Measurements from ENCODE around the gene PRRT1.

Gene PRRT1

GRCh38 chr6:32173051-32173727 lies 21.4 kb upstream of the PRRT1 start:
- DNase-seq: no peak

- DNase-seq: no peak
Measured at GRCh38 chr6:32171234-32171633, 19.5 kb upstream of the PRRT1 start.

- DNase-seq: no peak
Measured at GRCh38 chr6:32170294-32170693, 18.6 kb upstream of the PRRT1 start.

GRCh38 chr6:32168807-32169591 lies 17.3 kb upstream of the PRRT1 start:
- no peak for DNase-seq

- no peak for DNase-seq
Measured at GRCh38 chr6:32168350-32168749, 16.6 kb upstream of the PRRT1 start.

- no peak for DNase-seq
Measured at GRCh38 chr6:32167761-32168262, 16.1 kb upstream of the PRRT1 start.

GRCh38 chr6:32167154-32167760 lies 15.5 kb upstream of the PRRT1 start:
- no peak for DNase-seq

- no peak for DNase-seq
Measured at GRCh38 chr6:32166411-32167061, 14.8 kb upstream of the PRRT1 start.

GRCh38 chr6:32164295-32164694 lies 12.6 kb upstream of the PRRT1 start, which contains the start of gene EGFL8:
EGFL8 (plus strand) TSS chr6:32164595; CDS start chr6:32166166, 1,571 bp downstream.
- DNase-seq: no peak

GRCh38 chr6:32163559-32164258 lies 12.0 kb upstream of the PRRT1 start:
- no peak for DNase-seq

- no peak for DNase-seq
Measured at GRCh38 chr6:32158052-32158451, 6.3 kb upstream of the PRRT1 start.

- DNase-seq: no peak
Measured at GRCh38 chr6:32156891-32157290, 5.2 kb upstream of the PRRT1 start.

- DNase-seq: no peak
Measured at GRCh38 chr6:32154514-32155161, 2.9 kb upstream of the PRRT1 start.

- DNase-seq: peak; percentile 68
Measured at GRCh38 chr6:32153564-32154513, 2.1 kb upstream of the PRRT1 start, which contains the start of gene PPT2. PPT2 (plus strand) TSS chr6:32154141; CDS start chr6:32154595, 454 bp downstream.

- DNase-seq: no peak
Measured at GRCh38 chr6:32152769-32153563, 1.2 kb upstream of the PRRT1 start.

GRCh38 chr6:32151181-32151862 lies 417 bp downstream of the PRRT1 start:
- DNase-seq: no peak

GRCh38 chr6:32149932-32150870 lies 1.5 kb downstream of the PRRT1 start:
- DNase-seq: no peak
